Activated CD8-positive, alpha-beta memory T cell treated with anti-CD3 and anti-CD28 coated beads for 48 hours (primary cell): ENCODE results near the gene NUCKS1.
A peak's percentile ranks its signal among the peaks of the same experiment; 100 is the strongest.
"Not testable (repeated sequence)": the region's sequence is repeated elsewhere in the genome, so short reads cannot be mapped to it uniquely, and the experiment has no call there.

Experiments
- DNase-seq, 3 experiments: peaks; one replicate each; pipeline ENCODE4 v3.0.0-alpha.2; 2020; ENCODE audit warnings: low read depth in 2 of 3, low spot score in 2 of 3

The NUCKS1 gene

GRCh38 chr1:205733438-205734175, 16.4 kb downstream of the NUCKS1 start:
- no peak for DNase-seq

- no peak for DNase-seq
Measured at GRCh38 chr1:205729945-205730610, 19.9 kb downstream of the NUCKS1 start.

GRCh38 chr1:205726619-205727125, 23.3 kb downstream of the NUCKS1 start:
- DNase-seq, result no peak

GRCh38 chr1:205725514-205725913, 24.5 kb downstream of the NUCKS1 start:
- DNase-seq, result no peak

GRCh38 chr1:205720740-205721139, 29.2 kb downstream of the NUCKS1 start:
- DNase-seq, result not testable (repeated sequence)

- DNase-seq, result no peak
Measured at GRCh38 chr1:205719762-205720161, 30.2 kb downstream of the NUCKS1 start.

GRCh38 chr1:205719015-205719414, 31.0 kb downstream of the NUCKS1 start:
- no peak for DNase-seq

GRCh38 chr1:205716371-205717132, 33.4 kb downstream of the NUCKS1 start:
- DNase-seq, result no peak

- DNase-seq, result no peak
Measured at GRCh38 chr1:205715628-205716027, 34.4 kb downstream of the NUCKS1 start.

- no peak for DNase-seq
Measured at GRCh38 chr1:205714906-205715246, 35.1 kb downstream of the NUCKS1 start.

GRCh38 chr1:205714190-205714905, 35.6 kb downstream of the NUCKS1 start:
- DNase-seq, result no peak

- peak in 1 of 3 experiments; percentile 33 for DNase-seq
Measured at GRCh38 chr1:205711105-205712048, 38.6 kb downstream of the NUCKS1 start.

- no peak for DNase-seq
Measured at GRCh38 chr1:205710201-205711062, 39.5 kb downstream of the NUCKS1 start.

GRCh38 chr1:205709640-205710039, 40.3 kb downstream of the NUCKS1 start:
- no peak for DNase-seq

GRCh38 chr1:205709059-205709398, 41.0 kb downstream of the NUCKS1 start:
- DNase-seq, result no peak

GRCh38 chr1:205706601-205707502, 43.1 kb downstream of the NUCKS1 start:
- DNase-seq, result no peak

- no peak for DNase-seq
Measured at GRCh38 chr1:205704903-205705302, 45.1 kb downstream of the NUCKS1 start.

- DNase-seq, result no peak
Measured at GRCh38 chr1:205703072-205703471, 46.9 kb downstream of the NUCKS1 start.
